H4 (cell line): ENCODE data around the gene RELB. TPM values are rescaled to one million over a fixed set of nuclear protein-coding genes. Genes with fewer than 3 reads are reported as not detected.

Experiments
- DNase-seq: peaks from one replicate; pipeline ENCODE4 v3.0.0-alpha.2; 2015; ENCODE audit warnings: low spot score
- total RNA-seq: library from RNA; depleted of rRNA; stranded (reverse); fragments of >200 nt; shearing (Covaris generic); gene quantifications from 2 replicates; pipeline ENCODE4 v1.2.3, GENCODE V29; 2014

Gene RELB
- total RNA-seq, 1 experiment from 2014 or later, result 0.81 TPM

DNA sequence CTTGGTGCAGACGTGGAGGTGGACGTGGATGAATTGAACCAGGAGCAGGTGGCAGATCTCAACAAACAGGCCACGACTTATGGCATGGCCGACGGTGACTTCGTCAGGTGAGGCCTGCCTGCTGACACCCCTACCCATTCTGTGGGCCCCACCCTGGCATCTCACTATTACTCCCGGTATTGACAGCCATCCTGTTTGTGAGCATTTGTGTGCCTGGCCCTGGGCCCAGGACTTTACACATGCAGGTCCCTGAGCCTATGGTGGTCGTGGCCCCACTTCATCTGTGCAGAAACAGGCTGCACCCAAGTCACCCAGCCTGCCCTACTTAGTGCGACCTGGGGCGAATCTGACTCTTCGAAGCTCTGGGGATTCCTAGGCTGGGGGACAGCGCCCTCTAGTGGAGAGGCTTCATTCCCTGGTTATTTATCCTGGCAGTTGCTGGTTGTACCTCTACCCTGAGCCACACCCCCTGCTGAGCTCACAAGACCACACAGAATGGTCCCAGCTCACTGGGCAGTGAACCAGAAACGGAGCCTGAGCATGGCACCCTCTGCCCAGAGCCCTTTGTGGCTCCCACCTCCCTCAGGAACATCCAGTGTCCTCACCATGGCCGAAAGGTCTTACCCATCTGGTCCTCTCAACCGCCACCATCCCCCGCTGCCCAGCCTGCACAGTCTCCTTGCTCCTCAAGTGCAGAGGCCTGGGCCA, 58.1 kb downstream of the RELB start:
- peak; percentile 36 for DNase-seq

DNA sequence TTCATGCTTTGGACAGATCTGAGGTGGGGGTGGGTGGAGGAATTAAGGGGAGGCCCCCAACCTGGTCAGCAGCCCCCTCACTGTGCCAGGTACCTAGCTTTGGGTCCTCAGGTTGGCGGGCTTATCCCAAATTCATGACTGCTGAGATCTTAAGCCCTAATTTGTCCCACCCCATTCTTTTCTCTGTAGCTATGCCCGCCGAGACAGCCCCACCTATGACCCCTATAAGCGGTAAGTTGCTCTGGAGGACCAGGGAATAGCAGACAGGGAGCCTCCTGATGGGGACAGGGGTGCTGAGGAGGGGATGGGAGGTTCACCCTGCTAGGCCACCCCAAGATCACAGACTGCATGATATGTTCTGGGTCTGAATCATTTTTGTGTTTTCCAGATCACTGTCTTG, 60.7 kb downstream of the RELB start:
- DNase-seq, result no peak

DNA sequence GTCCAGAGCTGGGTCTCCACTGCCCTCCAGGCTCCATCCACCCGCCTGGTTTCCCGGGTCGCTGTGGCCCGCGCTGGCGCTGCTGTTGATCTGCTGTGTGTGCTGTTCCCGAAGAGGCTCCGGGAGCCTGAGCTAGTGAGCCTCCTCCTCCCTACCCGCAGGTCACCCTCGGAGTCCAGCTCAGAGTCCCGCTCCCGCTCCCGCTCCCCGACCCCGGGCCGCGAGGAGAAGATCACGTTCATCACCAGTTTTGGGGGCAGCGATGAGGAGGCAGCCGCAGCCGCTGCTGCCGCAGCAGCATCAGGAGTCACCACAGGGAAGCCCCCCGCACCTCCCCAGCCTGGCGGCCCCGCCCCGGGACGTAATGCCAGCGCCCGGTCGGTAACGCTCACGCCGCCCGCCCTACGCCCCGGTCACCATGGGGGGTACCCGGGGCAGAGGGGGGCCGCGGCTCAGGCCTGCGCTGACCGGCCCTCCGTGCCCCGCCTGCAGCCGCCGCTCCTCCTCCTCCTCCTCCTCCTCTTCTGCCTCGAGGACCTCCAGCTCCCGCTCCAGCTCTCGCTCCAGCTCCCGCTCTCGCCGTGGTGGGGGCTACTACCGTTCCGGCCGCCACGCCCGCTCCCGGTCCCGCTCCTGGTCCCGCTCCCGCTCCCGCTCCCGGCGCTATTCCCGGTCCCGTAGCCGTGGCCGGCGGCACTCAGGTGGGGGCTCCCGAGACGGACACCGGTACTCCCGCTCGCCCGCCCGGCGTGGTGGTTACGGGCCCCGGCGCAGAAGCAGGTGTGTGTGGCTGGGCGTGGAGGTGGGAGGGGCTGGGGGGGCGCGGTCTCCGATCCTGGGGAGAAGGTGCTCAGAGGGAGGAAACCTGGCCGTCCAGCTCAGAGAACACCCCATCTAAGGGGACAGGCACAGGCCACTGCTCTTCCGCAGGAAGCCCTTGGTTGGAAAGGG, 62.9 kb downstream of the RELB start:
- no peak for DNase-seq

DNA sequence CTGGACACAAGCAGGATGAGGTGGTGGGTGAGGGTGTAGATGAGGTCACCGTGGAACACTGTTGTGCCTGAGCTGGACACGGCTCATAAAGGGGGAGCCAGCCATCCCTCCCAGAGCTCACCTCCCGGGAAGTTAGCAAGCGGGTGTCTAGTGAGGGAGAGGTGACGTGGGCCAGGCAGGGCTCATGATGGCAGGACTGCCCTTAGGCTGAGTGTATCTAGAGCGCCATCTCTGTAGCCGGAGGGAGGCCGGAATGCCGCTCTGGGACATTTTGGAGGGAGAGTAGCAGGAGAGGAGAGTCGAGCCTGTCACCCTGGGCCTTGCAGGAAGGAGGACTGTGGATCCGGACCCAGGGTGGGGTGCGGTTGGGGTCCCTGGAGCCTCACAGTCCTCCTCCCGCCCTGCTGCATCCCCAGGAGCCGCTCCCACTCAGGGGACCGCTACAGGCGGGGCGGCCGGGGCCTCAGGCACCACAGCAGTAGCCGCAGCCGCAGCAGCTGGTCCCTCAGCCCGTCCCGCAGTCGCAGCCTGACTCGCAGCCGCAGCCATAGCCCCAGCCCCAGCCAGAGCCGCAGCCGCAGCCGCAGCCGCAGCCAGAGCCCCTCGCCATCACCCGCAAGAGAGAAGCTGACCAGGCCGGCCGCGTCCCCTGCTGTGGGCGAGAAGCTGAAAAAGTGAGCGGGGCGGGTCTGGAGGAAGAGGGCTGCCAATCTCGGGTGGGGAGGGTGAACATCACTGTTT, 65.8 kb downstream of the RELB start:
- no peak for DNase-seq

DNA sequence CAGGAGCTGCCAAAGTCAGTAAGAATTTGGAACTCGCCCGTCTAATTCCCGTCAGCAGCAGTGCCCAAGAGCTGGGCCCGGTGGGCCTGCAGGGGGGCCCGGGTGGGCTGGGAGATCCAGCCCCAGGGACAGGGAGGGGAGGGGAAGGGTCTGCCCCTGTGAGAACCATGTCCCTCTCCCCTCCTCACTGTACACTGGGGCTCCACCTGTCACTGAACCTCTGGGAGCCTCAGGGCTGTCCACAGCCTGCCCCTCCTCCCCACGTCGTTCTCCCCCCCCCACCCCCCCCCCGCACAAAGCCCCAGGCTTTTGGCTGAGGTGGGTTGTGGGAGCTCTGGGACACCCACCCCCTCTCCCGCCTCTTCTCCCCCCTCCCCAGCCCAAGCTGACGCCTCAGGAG, 66.8 kb downstream of the RELB start:
- DNase-seq, result no peak

DNA sequence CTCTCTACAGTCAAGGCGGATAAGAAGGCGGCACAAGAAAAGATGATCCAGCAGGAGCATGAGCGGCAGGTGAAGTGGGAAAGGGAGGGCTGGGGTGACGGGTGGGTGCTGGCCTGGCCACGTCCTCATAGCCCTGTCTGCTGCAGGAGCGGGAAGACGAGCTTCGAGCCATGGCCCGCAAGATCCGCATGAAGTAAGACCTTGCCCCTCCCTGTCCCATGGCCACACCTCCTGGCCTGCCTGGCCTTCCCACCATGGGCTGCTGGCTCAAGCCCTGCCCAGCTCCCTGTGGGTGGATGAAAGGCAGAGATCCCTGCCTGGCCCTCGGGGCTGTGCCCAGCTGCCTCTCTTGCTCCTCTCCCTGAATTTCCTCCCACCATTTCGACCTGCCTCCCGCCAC, 67.8 kb downstream of the RELB start:
- no peak for DNase-seq

DNA sequence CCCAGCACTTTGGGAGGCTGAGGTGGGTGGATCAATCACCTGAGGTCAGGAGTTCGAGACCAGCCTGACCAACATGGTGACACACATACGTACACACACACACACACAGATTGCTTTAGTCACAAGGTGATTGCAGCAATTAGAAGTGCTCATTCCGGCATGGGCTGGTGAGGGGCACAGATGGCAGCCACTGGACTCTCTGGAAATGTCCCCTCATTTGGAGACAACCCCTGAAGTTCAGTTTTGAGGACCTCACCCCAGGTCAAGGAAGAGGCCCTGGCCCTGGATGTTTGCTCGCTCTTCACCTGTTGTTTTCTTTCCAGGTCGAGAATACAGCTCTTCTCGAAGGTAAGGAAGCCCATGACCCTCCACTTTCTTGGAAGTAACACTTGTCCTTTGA, 69.0 kb downstream of the RELB start:
- no peak for DNase-seq

DNA sequence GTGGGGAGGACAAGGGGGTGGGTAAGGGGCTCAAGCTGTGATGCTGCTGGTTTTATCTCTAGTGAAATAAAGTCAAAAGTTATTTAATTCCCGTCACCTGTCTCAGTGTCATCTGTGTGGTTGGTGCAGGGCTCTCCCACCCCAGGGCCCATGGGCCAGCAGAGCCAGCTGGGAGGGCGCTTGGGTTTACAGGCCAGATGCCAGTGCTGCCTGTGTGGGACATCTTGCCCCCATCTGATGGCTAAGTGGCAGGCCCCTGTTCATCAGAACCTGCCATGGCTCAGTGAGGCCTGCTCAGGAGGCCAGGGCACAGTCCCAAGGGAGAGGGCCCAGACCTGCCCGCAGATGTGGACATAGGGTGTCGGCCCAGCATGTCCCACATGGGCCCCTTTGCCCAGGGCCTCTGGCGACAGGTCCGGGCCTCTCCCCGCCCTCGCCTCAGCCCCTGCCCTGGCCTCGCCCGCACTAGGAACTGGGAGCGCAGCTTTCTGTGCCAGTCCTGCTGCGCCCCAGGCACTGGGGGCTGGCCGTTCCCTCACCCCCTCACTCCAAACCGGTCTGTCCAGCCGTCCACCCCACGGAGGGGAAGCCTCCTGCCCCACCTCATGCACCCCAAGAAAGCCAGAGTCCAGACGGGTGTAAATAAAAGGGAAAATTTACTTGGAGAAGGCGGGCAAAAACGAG, 69.7 kb downstream of the RELB start:
- no peak for DNase-seq

DNA sequence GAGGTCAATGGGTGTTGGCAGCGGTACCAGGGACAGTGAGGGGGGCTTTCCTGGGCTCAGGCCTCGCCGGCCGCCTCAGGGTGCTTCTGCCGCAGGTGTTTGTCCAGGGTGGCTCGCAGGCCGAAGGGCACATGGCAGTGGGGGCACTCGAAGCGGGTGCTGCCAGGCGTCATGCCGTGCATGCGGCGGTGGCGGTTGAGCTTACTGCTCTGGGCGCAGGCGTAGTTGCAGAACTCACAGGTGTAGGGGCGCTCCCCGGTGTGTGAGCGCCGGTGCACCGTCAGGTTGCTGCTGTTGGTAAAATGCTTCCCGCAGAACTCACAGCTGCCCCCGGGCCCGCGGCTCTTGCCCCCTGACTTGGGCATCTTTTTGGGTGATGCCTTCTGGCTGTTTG, 70.3 kb downstream of the RELB start:
- DNase-seq, result no peak

DNA sequence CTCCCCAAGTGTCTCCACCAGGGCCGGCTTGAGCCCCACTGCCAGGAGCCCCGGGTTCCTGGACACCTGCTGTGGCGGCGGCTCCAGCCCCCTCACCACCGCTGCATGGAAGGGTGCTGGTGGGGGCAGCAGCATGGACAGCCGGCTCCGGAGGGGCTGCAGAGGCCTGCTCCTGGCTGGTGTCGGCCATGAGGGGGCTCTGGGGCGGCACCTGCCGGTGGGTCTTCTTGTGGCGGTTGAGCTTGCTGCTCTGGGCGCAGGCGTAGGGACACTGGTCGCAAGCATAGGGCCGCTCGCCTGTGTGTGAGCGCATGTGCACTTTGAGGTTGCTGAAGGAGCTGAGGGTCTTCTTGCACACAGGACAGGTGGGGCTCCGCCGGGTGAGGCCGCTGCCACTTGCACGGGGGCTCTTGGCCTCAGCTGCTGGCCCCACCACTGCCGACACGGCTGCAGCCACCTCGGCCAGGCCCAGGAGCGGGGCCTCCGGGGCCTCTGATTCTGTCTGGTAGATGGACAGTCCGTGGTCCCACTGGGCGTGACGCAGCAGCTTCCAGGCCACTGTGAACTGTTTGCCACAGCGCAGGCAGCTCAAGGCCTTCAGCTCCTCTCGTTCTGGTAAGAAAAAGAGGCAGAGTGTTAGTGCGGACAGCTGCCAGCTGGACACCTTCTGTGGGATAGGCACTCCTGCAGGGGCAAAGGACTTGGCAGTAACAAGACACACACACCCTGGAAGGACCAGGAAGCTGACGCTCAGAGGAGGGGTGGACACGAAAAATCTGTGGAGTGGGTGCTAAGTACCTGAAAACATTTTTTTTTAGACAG, 70.9 kb downstream of the RELB start:
- no peak for DNase-seq

DNA sequence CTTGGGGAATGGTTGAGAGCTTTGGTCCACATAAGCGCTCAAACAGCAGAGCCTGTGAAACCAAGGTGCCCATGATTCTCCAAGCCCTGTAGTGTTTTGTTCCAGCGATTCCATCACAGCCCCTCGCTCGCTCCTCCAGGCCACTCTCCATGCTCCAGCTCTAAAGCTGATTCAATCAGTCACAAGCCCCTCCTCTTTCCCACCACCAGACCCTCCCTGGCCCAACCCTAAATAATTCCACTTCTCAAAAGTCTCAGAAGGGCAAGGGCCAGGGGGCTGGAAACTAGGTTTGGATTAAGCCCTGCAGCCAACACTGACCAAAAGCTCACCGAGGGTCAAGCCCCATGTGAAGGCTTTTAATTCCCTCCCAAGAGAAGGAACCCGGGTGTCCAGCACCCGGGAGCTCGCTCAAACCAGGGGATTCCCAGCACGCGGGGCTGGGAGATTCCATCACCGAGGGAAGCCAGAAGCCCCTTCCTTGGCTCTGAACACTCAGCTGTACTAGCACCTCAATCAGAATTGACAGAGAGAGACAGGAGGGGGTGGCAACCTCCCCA, 73.6 kb downstream of the RELB start:
- DNase-seq, result no peak

DNA sequence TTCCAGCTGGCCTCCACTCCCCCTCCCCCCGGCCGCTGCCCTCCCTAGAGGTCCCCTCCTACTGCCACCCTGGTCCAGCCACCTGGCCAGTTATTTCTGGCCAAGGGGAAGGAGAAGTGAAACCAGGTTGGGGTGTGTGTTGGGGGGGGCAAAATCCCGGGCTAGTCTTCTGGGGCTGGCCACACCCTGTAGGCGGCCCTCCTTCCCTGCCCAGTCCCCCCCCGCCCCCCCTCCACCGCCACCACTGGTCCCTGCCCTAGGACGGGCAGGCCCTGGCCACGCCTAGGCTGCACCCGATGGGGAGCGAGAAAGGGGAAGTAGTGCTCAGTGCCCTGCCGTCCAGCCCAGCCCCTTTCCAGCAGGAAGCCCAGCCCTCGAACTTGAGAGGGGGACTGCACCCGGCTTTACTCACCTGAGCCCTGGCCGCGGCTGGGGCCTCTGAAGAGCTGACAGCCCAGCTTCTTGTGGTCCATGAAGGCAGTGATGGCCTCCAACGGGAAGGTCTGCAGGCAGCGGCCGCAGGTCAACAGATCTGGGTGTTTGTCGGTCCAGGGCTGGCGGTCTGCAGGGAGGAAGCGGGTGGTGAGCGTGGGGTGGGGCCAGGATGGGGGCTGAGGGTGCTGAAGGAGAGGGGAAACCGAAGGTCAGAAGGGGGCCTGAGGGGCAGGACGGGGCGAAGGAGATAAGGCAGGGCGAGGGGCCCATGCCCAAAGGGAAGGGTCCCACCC, 74.2 kb downstream of the RELB start:
- DNase-seq, result peak; percentile 26

DNA sequence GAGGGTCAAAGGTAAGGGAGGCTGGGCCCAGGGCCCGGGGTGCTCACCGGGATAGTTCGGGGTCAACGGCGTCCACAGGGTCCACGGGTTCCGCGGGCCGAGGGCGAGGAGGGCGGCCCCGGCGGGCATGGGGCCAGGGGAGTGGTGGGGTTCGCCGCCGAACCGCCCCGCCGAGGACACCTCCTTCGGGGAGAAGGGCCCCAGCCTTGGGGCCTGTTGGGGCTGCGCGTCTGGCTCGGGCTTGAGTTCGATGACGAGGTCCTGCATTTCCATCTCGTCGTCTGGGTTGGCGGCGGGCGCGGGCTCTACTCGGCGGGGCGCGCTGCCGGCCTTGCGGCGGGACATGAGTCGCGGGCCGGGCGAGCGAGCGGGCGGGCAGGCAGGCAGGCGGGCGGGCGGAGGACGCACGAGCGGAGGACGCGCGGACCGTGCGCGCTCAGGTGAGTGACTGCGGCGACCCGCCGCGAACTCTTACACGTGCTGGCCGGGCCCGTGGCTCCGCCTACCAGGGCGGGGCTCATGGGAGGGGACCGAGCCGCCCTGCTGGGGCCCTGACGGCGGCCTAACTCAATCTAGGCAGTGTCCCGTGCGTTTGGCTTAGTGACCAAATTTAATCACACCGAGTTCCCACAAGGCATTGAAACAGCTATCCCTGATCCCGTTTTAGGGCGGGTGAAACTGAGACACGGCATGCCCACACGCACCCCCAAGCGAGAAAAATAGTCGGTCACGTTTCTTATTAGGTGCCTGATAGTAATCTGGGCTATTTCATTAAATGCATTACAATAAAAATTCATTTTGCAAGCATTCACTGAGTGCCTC, 75.0 kb downstream of the RELB start, which contains the start of gene ZNF296:
TSS of gene ZNF296 (minus strand) at position 450 of the 822 bp plus-strand sequence. CDS start at position 345, 105 bp downstream.
- no peak for DNase-seq

DNA sequence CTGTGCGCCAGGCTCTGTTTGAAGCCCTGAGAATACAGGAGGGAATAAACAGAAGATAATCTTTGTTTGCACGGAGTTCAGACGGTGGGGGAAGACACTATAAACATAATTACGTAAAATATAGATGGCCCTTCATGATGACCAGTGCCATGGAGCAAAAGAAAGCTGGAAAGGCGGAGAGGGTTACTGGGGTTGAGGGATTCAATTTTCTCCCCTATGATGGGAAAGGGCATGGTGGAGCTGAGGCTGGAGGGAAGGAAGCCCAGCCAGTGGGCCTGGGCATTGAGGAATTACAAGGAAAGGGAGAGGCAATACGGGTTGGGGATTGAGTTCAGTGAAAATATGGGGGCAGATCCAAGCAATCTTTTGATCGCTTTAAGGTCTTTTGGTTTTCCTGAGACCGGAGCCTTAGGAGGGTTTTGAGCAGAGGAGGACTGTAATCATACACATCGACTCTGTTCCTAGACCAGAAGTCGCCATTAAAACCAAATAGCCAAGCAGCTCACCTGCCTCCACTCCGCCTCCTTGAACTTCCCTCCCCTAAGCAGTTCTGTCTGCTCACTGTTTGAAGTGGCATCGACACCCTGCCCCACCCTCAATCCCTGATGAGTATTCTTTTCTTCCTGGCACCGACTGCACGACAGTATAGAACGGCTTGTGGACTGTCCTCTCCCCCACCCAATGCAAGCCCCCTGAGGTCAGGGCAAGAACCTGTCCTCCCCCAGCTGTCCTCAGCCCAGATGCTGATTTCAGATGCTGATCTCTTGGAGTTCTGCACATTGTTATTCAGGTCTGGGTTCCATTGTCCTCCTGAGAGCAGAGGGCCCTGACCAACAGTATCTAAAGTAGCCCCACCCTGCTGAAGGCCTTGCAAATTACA, 75.8 kb downstream of the RELB start:
- DNase-seq, result no peak

DNA sequence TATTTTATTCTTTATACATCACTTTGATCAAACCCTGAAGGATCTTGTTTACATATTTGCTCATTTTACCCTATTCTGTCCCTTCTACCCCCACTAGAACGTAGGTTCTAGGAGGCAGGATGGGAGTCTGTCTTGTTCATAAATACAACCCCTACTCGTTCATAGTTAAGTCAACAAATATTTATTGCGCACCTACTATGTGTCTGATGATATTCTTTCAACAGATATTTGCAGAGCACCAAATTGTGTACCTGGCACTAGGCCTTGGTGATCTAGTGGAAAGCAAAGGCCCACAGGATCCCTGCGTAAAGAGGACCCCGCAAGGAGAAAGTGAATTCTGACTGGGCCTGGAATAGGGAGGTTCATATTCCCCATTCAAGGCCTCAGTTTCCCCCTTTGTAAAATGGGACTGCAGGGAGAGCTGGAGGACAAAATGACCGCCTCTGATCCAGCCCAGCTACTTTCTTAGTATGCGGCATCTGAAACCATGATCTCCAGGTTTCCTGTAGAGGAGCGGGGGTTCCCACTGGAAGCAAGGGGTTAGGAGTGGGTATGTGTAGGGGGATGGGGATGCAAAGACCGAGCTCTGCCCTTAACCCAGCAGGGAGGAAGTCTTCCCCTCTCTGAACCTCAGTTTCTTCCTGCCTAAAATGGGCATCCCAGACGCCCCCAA, 77.3 kb downstream of the RELB start:
- DNase-seq, result no peak

DNA sequence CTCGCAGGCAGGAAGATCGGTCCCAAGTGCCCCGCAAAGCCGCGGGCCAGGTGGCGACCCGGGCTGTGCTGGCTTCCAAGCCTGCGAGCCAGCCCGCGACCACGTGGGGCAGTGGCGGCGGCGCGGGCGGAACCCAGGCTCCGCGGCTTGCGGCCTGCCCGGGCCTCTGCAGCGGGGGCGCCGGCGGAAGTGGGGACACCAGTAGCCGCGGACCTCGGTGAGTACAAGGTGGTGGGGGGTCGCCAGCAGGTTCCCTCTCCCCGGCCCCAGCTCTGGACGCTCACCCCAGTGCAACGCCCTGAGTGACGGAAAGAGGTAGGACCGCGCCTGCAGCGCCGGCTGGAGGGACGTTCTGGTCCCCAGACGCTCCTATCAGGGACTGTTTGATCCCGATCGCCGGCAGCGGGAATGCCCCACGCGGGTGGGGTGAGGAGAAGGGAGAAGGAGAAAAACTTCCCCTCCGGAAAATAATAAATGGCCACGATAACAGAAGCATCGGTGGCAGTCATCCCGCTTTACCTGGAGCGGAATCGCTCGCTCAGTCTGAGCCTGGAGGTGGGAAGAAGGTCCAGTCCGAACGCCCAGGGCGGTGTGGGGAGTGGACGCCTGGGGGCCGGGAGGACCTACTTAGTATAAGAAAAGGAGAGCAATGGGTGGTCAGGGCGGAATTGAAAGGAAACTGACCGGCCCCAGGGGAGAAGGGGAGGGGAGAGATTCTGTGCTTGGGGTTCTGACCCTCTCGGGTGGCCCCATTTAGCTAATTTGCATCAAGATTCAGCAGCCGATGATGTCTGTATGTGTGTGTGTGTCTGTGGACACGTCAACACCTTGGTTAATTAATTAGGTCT, 78.0 kb downstream of the RELB start, which contains the start of gene GEMIN7:
TSS of gene GEMIN7 (plus strand) at position 198 of the 848 bp plus-strand sequence. CDS start 10,855 bp downstream, outside the sequence.
- peak; percentile 25 for DNase-seq
